GM18499 (cell line): ENCODE measurements around the gene ZCRB1.

Source experiments
- ATAC-seq: cut with Tn5 transposase; IDR thresholded peaks from one replicate; pipeline ENCODE4 v1.9.1; 2021; ENCODE audit warnings: moderate number of reproducible peaks; ENCODE audit not compliant: insufficient read depth, unreplicated experiment

Gene ZCRB1

GRCh38 chr12:42284157-42284556 lies 41.7 kb downstream of the ZCRB1 start:
- peak; percentile 53 for ATAC-seq

GRCh38 chr12:42283739-42284138 lies 42.2 kb downstream of the ZCRB1 start:
- ATAC-seq = no peak

GRCh38 chr12:42282294-42282693 lies 43.6 kb downstream of the ZCRB1 start:
- ATAC-seq = no peak

GRCh38 chr12:42281844-42282243 lies 44.0 kb downstream of the ZCRB1 start:
- no peak for ATAC-seq

- ATAC-seq = no peak
These were observed 44.6 kb downstream of the ZCRB1 start for GRCh38 chr12:42281278-42281677.

GRCh38 chr12:42278128-42278510 lies 47.8 kb downstream of the ZCRB1 start:
- no peak for ATAC-seq

- no peak for ATAC-seq
These were observed 48.3 kb downstream of the ZCRB1 start for GRCh38 chr12:42277396-42278127.

- no peak for ATAC-seq
These were observed 50.4 kb downstream of the ZCRB1 start for GRCh38 chr12:42275499-42275898.

GRCh38 chr12:42273706-42274105 lies 52.2 kb downstream of the ZCRB1 start:
- ATAC-seq = no peak

GRCh38 chr12:42270596-42270995 lies 55.3 kb downstream of the ZCRB1 start:
- no peak for ATAC-seq

- no peak for ATAC-seq
These were observed 58.3 kb downstream of the ZCRB1 start for GRCh38 chr12:42267413-42268190.

- ATAC-seq = no peak
These were observed 59.2 kb downstream of the ZCRB1 start for GRCh38 chr12:42266579-42267230.

GRCh38 chr12:42262271-42262670 lies 63.6 kb downstream of the ZCRB1 start:
- ATAC-seq = no peak
